HG03135 (cell line): ENCODE measurements around the gene BAHCC1.
"Not testable (repeated sequence)": the region's sequence is repeated elsewhere in the genome, so short reads cannot be mapped to it uniquely, and the experiment has no call there.

Experiments used
- ATAC-seq: cut with Tn5 transposase; IDR thresholded peaks from one replicate; pipeline ENCODE4 v1.9.1; 2021; ENCODE audit warnings: mild to moderate bottlenecking, moderate library complexity; ENCODE audit not compliant: unreplicated experiment

The BAHCC1 gene

GRCh38 chr17:81424151-81425017 lies 29.1 kb downstream of the BAHCC1 start:
- ATAC-seq = no peak

GRCh38 chr17:81425041-81425440 lies 29.8 kb downstream of the BAHCC1 start:
- ATAC-seq = not testable (repeated sequence)

- ATAC-seq = not testable (repeated sequence)
Measured at GRCh38 chr17:81425716-81426392, 30.6 kb downstream of the BAHCC1 start.

- no peak for ATAC-seq
Measured at GRCh38 chr17:81426393-81427172, 31.3 kb downstream of the BAHCC1 start.

GRCh38 chr17:81427173-81428120 lies 32.2 kb downstream of the BAHCC1 start:
- ATAC-seq = no peak

- no peak for ATAC-seq
Measured at GRCh38 chr17:81428121-81428515, 32.9 kb downstream of the BAHCC1 start.

GRCh38 chr17:81428516-81428915 lies 33.3 kb downstream of the BAHCC1 start:
- no peak for ATAC-seq

- ATAC-seq = no peak
Measured at GRCh38 chr17:81428948-81429774, 33.9 kb downstream of the BAHCC1 start.

- no peak for ATAC-seq
Measured at GRCh38 chr17:81429821-81430551, 34.7 kb downstream of the BAHCC1 start.

GRCh38 chr17:81431545-81432482 lies 36.6 kb downstream of the BAHCC1 start:
- ATAC-seq = no peak

- ATAC-seq = no peak
Measured at GRCh38 chr17:81432941-81433340, 37.7 kb downstream of the BAHCC1 start.

- no peak for ATAC-seq
Measured at GRCh38 chr17:81433656-81434055, 38.4 kb downstream of the BAHCC1 start.

GRCh38 chr17:81434072-81434471 lies 38.8 kb downstream of the BAHCC1 start:
- ATAC-seq = no peak

- ATAC-seq = no peak
Measured at GRCh38 chr17:81434681-81435417, 39.6 kb downstream of the BAHCC1 start.

GRCh38 chr17:81435652-81436293 lies 40.5 kb downstream of the BAHCC1 start:
- ATAC-seq = no peak

GRCh38 chr17:81436294-81436849 lies 41.1 kb downstream of the BAHCC1 start:
- no peak for ATAC-seq
